WI38 (cell line): ENCODE measurements around the gene ATP2C1.
A peak's percentile ranks its signal among the peaks of the same experiment; 100 is the strongest.

ENCODE experiments used
- H3K4me3 ChIP-seq: 2 replicates; pipeline ENCODE4 v1.5.1; 2011; ENCODE audit warnings: low read depth, mild to moderate bottlenecking, control low read depth, low read length
- CTCF ChIP-seq: IDR thresholded peaks from 2 replicates; pipeline ENCODE4 v1.5.1; 2012; ENCODE audit warnings: low read depth, mild to moderate bottlenecking, control low read depth, low read length

ATP2C1 gene

GRCh38 chr3:131025539-131025938 lies 131.7 kb downstream of the ATP2C1 start:
- TF ChIP-seq CTCF = no peak
- H3K4me3 ChIP-seq = peak overlapping the region; percentile 81

GRCh38 chr3:131026321-131027151 lies 132.7 kb downstream of the ATP2C1 start, which contains the start of the genes ASTE1 and NEK11:
TSS of gene ASTE1 (minus strand) at chr3:131026825. CDS start at chr3:131025306, 1,519 bp downstream.
TSS of gene NEK11 (plus strand) at chr3:131026877. CDS start at chr3:131029709, 2,832 bp downstream.
- no peak for TF ChIP-seq CTCF
- H3K4me3 ChIP-seq = peak within 1 kb of the TSS; percentile 81

GRCh38 chr3:131028844-131029243 lies 135.0 kb downstream of the ATP2C1 start:
- TF ChIP-seq CTCF = no peak
- no peak overlapping the region for H3K4me3 ChIP-seq

GRCh38 chr3:131031660-131032059 lies 137.8 kb downstream of the ATP2C1 start:
- H3K4me3 ChIP-seq = no peak overlapping the region
- no peak for TF ChIP-seq CTCF

GRCh38 chr3:131033480-131034080 lies 139.7 kb downstream of the ATP2C1 start:
- TF ChIP-seq CTCF = no peak
- H3K4me3 ChIP-seq = no peak overlapping the region

- H3K4me3 ChIP-seq = no peak overlapping the region
- no peak for TF ChIP-seq CTCF
These were observed 142.4 kb downstream of the ATP2C1 start for GRCh38 chr3:131036200-131036816.

- H3K4me3 ChIP-seq = no peak overlapping the region
- TF ChIP-seq CTCF = no peak
These were observed 143.1 kb downstream of the ATP2C1 start for GRCh38 chr3:131036986-131037385.
